GM23338 (cell line): ENCODE measurements around the gene ALPI. TPM values are rescaled to one million over a fixed set of nuclear protein-coding genes. Genes with fewer than 3 reads are reported as not detected.
A peak's percentile ranks its signal among the peaks of the same experiment; 100 is the strongest.

Experiments used
- ATAC-seq: fragments of 200-7000 bp; cut with Tn5 transposase; 3 replicates; pipeline ENCODE4 v1.9.1; 2020
- DNase-seq: peaks from one replicate; pipeline ENCODE4 v3.0.0-alpha.2; 2015; ENCODE audit warnings: low spot score
- H2AFZ ChIP-seq: fragments of 200-600 bp; sonication (generic); 2 replicates; pipeline ENCODE4 v1.8.0; 2016; ENCODE audit warnings: antibody characterized with exemption, mild to moderate bottlenecking, moderate library complexity
- H3F3A ChIP-seq: fragments of 200-600 bp; sonication (generic); replicated peaks from 2 replicates; pipeline ENCODE4 v1.8.0; 2017; ENCODE audit warnings: antibody characterized with exemption, mixed run types, low read depth
- H3K27ac ChIP-seq: fragments of 200-600 bp; sonication (generic); 2 replicates; pipeline ENCODE4 v1.6.1; 2016; ENCODE audit warnings: low read depth
- H3K27me3 ChIP-seq: fragments of 200-600 bp; sonication (generic); 2 replicates; pipeline ENCODE4 v1.8.0; 2016; ENCODE audit warnings: mild to moderate bottlenecking, mixed run types, moderate library complexity; ENCODE audit not compliant: insufficient read depth
- H3K36me3 ChIP-seq: fragments of 200-600 bp; sonication (generic); 2 replicates; pipeline ENCODE4 v1.8.0; 2016; ENCODE audit warnings: mild to moderate bottlenecking; ENCODE audit not compliant: insufficient read depth
- H3K4me1 ChIP-seq: fragments of 200-600 bp; sonication (generic); 2 replicates; pipeline ENCODE4 v1.8.0; 2016; ENCODE audit warnings: mild to moderate bottlenecking, moderate library complexity; ENCODE audit not compliant: insufficient read depth
- H3K4me2 ChIP-seq: fragments of 200-600 bp; sonication (generic); 2 replicates; pipeline ENCODE4 v1.7.1; 2017; ENCODE audit warnings: mixed run types
- H3K4me3 ChIP-seq: fragments of 200-600 bp; sonication (generic); 2 replicates; pipeline ENCODE4 v1.6.1; 2016; ENCODE audit warnings: mixed run types
- H3K79me2 ChIP-seq: fragments of 200-600 bp; sonication (generic); replicated peaks from 2 replicates; pipeline ENCODE4 v1.8.0; 2017; ENCODE audit warnings: mild to moderate bottlenecking; ENCODE audit not compliant: insufficient read depth
- H3K9me2 ChIP-seq: fragments of 200-600 bp; sonication (generic); 2 replicates; pipeline ENCODE4 v1.8.0; 2017; ENCODE audit not compliant: insufficient read depth
- H4K20me1 ChIP-seq: fragments of 200-600 bp; sonication (generic); replicated peaks from 2 replicates; pipeline ENCODE4 v1.8.0; 2017; ENCODE audit warnings: mild to moderate bottlenecking; ENCODE audit not compliant: insufficient read depth
- H3K27ac Mint-ChIP-seq: 2 replicates; pipeline ENCODE4 v1.8.0; 2020; ENCODE audit warnings: inconsistent platforms, mild to moderate bottlenecking, moderate library complexity, mixed read lengths
- H3K27me3 Mint-ChIP-seq: 3 replicates; pipeline ENCODE4 v1.8.0; 2022; ENCODE audit warnings: low read depth, mild to moderate bottlenecking, moderate library complexity, mixed read lengths, inconsistent platforms; ENCODE audit not compliant: insufficient read depth, poor library complexity
- H3K36me3 Mint-ChIP-seq: 3 replicates; pipeline ENCODE4 v1.8.0; 2021; ENCODE audit warnings: low read depth, mild to moderate bottlenecking, inconsistent platforms, moderate library complexity, mixed read lengths
- H3K4me1 Mint-ChIP-seq: 3 replicates; pipeline ENCODE4 v1.8.0; 2020; ENCODE audit warnings: mild to moderate bottlenecking, inconsistent platforms, mixed read lengths
- H3K4me3 Mint-ChIP-seq: 3 replicates; pipeline ENCODE4 v1.8.0; 2021; ENCODE audit warnings: moderate library complexity, mild to moderate bottlenecking, inconsistent platforms, mixed read lengths
- H3K9me3 Mint-ChIP-seq: 3 replicates; pipeline ENCODE4 v1.8.0; 2020; ENCODE audit warnings: moderate library complexity, mild to moderate bottlenecking, inconsistent platforms, mixed read lengths
- CREB1 ChIP-seq: fragments of 250-450 bp; sonication (Bioruptor Pico); IDR thresholded peaks from 2 replicates; pipeline ENCODE4 v1.5.0; 2020; ENCODE audit warnings: low read depth, mild to moderate bottlenecking, moderate library complexity
- ETS1 ChIP-seq: IDR thresholded peaks from 2 replicates; pipeline ENCODE4 v1.6.1; 2016; ENCODE audit warnings: antibody characterized with exemption
- EZH2 ChIP-seq: fragments of 200-600 bp; sonication (generic); IDR thresholded peaks from one replicate; pipeline ENCODE4 v1.8.0; 2017; ENCODE audit warnings: antibody characterized with exemption, mild to moderate bottlenecking, low read depth; ENCODE audit not compliant: unreplicated experiment
- EZH2phosphoT487 ChIP-seq: fragments of 200-600 bp; sonication (generic); IDR thresholded peaks from one replicate; pipeline ENCODE4 v1.8.1; 2018; ENCODE audit warnings: antibody characterized with exemption; ENCODE audit not compliant: unreplicated experiment
- JUNB ChIP-seq: IDR thresholded peaks from one replicate; pipeline ENCODE4 v1.6.1; 2016; ENCODE audit warnings: antibody characterized with exemption; ENCODE audit not compliant: unreplicated experiment
- NANOG ChIP-seq: IDR thresholded peaks from 2 replicates; pipeline ENCODE4 v1.6.1; 2016; ENCODE audit warnings: antibody characterized with exemption, borderline replicate concordance
- REST ChIP-seq: IDR thresholded peaks from one replicate; pipeline ENCODE4 v1.6.1; 2018; ENCODE audit warnings: antibody characterized with exemption; ENCODE audit not compliant: unreplicated experiment
- ZNF114 ChIP-seq: fragments of 250-450 bp; sonication (Bioruptor Pico); IDR thresholded peaks from 2 replicates; pipeline ENCODE4 v1.5.0; 2020; ENCODE audit warnings: mild to moderate bottlenecking, moderate library complexity
- ZNF331 ChIP-seq: fragments of 250-450 bp; sonication (Bioruptor Pico); IDR thresholded peaks from 2 replicates; pipeline ENCODE4 v1.5.0; 2020; ENCODE audit warnings: low read depth, mild to moderate bottlenecking, moderate library complexity
- polyA plus RNA-seq: library from polyadenylated mRNA; unstranded; fragments of >200 nt; fragmentation: Nextera tagmentation; extraction: Ambion mirVana; gene quantifications from 2 replicates; pipeline ENCODE4 v1.2.1, GENCODE V29; 2016
- total RNA-seq: library from RNA; depleted of rRNA; stranded (reverse); fragments of >200 nt; shearing (Covaris generic); gene quantifications from 2 replicates; pipeline ENCODE4 v1.2.3, GENCODE V29; 2014

The ALPI gene
- total and polyA plus RNA-seq, 2 experiments from 2014 or later = not detected

- Histone ChIP-seq H3K4me3 (no peak overlapping the region), H3K36me3 (no peaks in the 10 kb centered on the region), H3K4me2 (no peak overlapping the region), H2AFZ (no peak overlapping the region), H3K4me1 (no peaks in the 10 kb centered on the region), H3K27ac (no peak overlapping the region), H3K9me2 (no peaks in the 10 kb centered on the region), H3K79me2 (no peaks in the 10 kb centered on the region), H3K27me3 (0 out of 2 replicates have a peak, but pooled peaks cover 5% of the 10 kb centered on the region), H4K20me1 (no peaks in the 10 kb centered on the region), H3F3A (no peaks in the 10 kb centered on the region)
- Mint-ChIP-seq H3K4me3 (no peak overlapping the region), H3K4me1 (peaks cover 5% of the 10 kb centered on the region; the same call in 2 of the 3 replicates), H3K27me3 (peaks cover 10% of the 10 kb centered on the region), H3K36me3 (no peaks in the 10 kb centered on the region), H3K27ac (no peak overlapping the region), H3K9me3 (no peaks in the 10 kb centered on the region)
- TF ChIP-seq NANOG (no peak), ETS1 (no peak), JUNB (no peak), EZH2 (no peak), CREB1 (no peak), ZNF114 (CRISPR knock-in tag) (no peak), ZNF331 (no peak)
- peak; percentile 29 for DNase-seq
- ATAC-seq = peak; percentile 16; the same call in 2 of the 3 replicates
Observed at GRCh38 chr2:232476045-232476444, 20.1 kb downstream of the ALPI start.

- no peak overlapping the region for H2AFZ ChIP-seq
- Mint-ChIP-seq H3K9me3 (no peaks in the 10 kb centered on the region), H3K4me3 (no peak overlapping the region), H3K36me3 (no peaks in the 10 kb centered on the region), H3K27ac (no peak overlapping the region), H3K27me3 (peaks cover 10% of the 10 kb centered on the region), H3K4me1 (peaks cover 5% of the 10 kb centered on the region; the same call in 2 of the 3 replicates)
- no peaks in the 10 kb centered on the region for H4K20me1 ChIP-seq
- 0 out of 2 replicates have a peak, but pooled peaks cover 5% of the 10 kb centered on the region for H3K27me3 ChIP-seq
- no peaks in the 10 kb centered on the region for H3F3A ChIP-seq
- ATAC-seq (no peak), DNase-seq (no peak)
- H3K4me2 ChIP-seq = no peak overlapping the region
- H3K9me2 ChIP-seq = no peaks in the 10 kb centered on the region
- no peaks in the 10 kb centered on the region for H3K36me3 ChIP-seq
- no peaks in the 10 kb centered on the region for H3K4me1 ChIP-seq
- no peaks in the 10 kb centered on the region for H3K79me2 ChIP-seq
- H3K27ac ChIP-seq = no peak overlapping the region
- TF ChIP-seq ZNF331 (no peak), EZH2phosphoT487 (no peak), REST (no peak), ETS1 (no peak), EZH2 (no peak)
- no peak overlapping the region for H3K4me3 ChIP-seq
Observed at GRCh38 chr2:232476791-232477190, 20.8 kb downstream of the ALPI start.
